ENCODE measurements around the gene CDH2.

DNA sequence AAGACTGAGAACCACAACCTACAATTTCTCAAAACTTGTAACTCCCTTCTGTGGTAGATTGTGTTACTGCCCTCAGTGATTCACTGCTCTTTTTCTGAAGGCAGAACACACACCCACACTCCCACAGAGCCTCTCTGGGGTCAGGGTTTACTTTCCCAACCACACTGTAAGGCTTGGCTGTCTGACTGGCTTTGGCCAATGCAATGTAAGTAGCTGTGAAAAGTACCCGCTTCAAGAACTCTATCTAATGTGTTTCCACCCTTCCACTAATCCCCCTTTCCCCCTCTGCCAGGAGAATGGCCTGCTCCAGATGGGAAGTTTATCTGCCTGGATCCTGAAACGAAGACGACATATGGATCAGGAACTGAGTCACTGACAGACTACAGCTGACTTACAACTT, 222.7 kb downstream of the CDH2 start:
- TF ChIP-seq, protein P1, sequence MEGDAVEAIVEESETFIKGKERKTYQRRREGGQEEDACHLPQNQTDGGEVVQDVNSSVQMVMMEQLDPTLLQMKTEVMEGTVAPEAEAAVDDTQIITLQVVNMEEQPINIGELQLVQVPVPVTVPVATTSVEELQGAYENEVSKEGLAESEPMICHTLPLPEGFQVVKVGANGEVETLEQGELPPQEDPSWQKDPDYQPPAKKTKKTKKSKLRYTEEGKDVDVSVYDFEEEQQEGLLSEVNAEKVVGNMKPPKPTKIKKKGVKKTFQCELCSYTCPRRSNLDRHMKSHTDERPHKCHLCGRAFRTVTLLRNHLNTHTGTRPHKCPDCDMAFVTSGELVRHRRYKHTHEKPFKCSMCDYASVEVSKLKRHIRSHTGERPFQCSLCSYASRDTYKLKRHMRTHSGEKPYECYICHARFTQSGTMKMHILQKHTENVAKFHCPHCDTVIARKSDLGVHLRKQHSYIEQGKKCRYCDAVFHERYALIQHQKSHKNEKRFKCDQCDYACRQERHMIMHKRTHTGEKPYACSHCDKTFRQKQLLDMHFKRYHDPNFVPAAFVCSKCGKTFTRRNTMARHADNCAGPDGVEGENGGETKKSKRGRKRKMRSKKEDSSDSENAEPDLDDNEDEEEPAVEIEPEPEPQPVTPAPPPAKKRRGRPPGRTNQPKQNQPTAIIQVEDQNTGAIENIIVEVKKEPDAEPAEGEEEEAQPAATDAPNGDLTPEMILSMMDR (IDR thresholded peaks at IDR 0.05): no peak
- TF ChIP-seq POLR2AphosphoS5 (IDR thresholded peaks at IDR 0.05; ENCODE audit: insufficient read depth in 1 of 2, low read depth in 1 of 2) (no peak), POLR2A (IDR thresholded peaks at IDR 0.05) (no peak)
